ENCODE measurements around the gene EMID1.
"Not testable (repeated sequence)": the region's sequence is repeated elsewhere in the genome, so short reads cannot be mapped to it uniquely, and the experiment has no call there.

The EMID1 gene

DNA sequence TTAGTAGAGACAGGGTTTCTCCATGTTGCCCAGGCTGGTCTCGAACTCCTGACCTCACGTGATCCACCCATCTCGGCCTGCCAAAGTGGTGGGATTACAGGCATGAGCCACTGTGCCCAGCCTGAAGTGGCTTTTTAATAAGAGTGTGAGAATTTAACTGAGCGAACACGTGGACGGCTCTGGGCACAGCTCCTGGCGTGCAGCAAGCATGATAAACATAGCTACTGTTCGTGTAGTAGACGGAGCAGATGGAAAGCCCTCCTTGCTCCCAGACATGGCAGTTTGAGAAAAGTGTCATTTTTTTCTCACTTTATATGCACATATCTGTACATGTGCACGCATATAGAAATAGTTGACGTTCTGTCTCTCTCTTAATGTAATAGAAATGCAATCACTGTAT is 7.0 kb downstream of the EMID1 start:
- DNase-seq: no peak

DNA sequence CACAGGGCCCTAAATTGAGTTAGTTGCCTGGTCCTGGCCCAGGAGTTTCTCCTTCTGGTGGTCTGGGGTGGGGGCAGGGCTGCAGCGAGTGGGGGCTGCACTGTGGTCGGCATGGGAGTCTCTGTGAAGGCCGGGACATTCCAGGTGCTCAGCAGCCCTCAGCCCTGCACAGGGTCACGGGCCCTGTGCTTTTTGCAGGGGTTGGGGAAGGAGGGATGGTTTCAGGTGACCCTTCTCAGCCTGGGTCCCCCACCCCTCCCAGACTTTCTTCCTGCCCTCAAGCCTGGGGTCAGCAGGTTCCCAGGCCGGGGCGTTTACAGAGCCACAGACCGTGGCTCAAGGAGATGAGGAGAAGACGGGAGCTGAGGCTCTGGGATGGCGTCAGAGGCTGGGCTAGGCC is 7.8 kb downstream of the EMID1 start:
- DNase-seq: no peak

DNA sequence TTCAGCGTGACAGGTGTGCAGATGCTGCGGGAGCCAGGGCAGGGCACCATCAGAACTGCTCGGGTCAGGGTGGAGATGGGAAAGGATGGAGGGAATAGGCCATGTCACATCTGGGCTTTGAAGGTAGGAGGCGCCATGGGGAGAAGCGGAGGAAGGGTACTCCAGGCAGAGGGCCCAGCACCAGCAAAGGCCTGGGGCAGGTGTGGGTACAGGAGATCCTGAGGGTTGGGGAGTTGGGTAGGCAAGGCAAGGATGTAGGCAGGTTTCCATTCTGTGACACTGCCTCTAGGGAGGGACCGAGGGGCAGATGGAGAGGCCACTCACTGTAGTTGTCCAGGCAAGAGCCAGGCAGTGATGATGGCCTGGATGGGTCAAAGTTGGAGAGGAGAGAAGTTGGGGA is 8.5 kb downstream of the EMID1 start:
- DNase-seq: no peak

DNA sequence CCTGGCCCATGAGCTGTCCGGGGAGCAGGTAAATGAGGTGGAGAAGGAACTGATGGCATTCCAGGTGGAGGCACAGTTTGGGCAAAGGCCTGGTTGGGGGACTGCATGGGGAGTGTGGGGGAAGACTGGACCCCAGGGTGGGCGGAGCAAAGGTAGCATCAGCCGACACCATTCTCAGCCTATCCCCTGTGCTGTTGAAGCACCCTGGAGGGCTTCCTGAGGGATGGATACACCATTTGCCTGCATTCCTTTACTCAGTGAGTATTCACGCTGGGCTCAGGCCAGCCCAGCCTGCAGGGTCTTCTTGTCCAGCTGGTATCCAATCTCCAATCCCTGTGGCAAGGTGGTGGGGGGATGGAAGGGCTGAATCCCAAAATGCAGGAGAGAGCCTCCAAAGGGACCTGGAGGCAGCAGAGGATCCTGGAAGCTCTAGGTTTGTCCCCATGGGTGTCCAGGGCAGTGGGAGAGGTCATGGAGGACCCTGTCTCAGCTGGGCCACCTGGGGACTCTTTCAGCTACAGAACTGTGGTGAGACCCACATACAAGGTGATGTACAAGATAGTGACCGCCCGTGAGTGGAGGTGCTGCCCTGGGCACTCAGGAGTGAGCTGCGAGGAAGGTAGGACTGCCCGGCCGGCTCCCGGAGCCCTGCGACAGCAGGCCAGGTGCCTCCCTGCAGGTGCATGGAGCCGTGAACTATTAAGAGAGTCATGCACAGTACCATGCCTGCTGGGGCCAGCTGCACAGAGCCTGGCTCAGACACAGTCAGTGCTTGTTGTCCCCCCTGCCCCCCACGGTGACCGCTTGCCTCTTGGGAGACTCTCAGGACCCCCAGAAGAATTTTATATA is 9.5 kb downstream of the EMID1 start:
- no peak for DNase-seq

DNA sequence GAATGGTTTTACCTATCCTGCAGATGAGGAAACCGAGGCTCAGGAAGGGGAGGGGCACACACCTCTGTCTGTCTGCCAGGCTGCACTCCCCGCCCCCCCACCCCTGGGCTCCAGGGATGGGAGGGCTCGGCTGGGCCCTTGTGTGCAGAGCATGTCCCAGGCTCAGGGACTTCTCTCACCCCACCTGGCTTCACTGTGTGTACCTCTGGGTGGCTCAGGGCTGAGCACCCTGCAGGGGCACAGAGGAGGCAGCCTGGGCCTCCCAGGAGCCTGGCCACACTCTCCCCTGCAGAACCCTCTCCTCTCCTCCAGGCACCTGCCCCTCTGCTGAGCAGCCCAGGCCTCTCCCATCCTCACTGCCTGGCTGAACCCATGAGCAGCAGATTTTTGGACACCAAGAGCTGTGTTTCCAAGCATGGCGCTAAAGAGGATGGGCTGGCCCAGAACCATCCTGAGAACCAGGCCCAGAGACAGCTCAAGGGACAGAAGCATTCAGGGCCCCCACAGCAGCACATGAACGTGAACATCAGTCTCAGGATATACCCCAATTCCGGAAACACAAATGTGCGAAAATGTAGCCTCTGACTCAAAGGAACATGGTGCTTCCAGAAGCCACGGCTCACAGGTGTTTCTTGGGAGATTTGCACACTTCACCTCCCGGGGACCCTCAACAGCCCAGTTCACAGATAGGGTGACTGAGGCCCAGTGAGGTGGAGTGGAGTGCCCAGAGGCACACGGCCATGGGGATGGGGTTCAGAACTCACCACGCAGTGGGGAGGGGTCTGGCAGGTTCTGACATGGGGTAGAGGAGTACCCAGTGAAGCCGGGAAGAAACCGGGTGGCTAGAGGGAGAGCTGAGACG is 10.5 kb downstream of the EMID1 start:
- DNase-seq: no peak

DNA sequence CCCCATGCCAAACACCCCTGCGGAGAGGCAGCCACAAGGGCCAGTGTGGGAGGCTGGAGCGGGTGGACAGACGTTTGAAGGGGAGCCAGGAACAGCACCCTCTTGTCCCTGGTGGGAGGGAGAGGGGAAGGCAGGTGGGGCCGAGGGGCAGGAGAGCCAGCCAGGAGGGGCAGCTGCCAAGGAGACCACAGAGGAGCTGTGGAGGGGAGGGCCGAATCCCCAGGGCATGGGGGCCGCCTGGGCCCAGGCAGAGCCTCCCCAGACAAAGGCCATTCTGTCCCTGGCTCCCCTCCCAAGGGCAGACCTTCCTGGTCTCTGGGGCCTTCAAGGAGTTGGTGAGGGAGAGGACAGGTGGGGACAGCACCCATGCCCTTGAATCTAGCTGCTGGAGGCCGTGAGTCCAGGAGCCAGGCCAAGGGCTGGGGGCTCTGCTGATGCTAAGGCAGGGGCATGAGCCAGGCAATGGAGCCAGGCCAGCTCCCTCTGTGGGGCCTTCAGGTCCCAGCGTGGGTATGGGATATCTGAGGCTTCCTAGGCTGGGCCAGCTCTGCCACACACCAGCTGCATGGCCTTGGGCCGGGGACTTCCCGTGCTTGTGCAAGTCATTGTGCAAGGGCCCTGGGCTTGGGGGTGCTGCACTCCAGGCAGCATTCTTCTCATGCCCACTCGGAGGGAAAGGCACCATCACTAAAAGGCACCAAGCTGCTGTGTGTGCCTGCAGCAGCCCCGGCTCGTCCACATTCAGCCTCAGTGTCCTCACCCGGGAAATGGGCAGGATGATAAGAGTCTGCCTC is 11.4 kb downstream of the EMID1 start:
- DNase-seq: no peak

DNA sequence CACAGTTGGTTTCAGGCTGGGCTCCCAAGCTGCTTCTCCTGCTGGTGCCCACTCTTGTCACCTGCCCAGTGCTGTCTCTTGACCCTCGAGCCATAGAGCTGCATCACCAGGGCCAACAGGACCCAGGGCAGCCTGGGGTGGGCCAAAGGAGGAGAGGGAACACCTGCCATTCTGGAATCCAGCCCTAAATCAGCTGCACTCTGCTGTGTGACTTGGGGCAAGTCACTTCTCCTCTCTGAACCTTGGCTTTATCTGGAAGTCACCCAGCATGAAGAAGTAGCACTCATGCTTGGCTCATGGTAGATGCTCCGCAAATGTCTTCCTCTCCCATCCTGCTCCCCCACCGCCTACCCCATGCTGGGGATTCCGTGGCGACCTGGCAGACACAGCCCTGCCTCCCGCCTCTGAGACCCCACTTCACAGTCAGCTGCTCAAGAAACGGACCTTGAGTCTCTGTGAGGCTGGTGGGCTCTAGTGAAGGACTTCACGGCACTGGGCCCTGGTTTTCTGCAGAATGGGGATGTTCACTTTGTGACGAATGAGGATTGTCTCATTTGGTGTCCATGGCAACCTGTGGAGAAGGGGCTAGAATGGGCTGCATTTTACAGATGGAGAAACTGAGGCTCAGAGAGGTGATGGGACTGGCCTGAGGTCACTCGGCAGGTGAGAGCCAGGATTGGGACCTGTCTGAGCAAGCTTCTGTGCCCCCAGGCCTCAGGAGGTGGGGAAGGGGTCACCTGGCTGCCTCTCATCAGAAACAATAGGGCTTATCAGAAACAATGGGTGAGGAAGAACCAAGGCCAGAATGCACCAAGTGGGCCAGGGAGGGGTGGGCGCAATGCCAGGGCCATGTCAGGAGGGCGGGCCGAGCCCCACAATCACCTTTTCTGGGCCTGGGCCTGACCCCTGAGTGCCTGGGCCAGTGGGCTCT is 12.4 kb downstream of the EMID1 start:
- no peak for DNase-seq

DNA sequence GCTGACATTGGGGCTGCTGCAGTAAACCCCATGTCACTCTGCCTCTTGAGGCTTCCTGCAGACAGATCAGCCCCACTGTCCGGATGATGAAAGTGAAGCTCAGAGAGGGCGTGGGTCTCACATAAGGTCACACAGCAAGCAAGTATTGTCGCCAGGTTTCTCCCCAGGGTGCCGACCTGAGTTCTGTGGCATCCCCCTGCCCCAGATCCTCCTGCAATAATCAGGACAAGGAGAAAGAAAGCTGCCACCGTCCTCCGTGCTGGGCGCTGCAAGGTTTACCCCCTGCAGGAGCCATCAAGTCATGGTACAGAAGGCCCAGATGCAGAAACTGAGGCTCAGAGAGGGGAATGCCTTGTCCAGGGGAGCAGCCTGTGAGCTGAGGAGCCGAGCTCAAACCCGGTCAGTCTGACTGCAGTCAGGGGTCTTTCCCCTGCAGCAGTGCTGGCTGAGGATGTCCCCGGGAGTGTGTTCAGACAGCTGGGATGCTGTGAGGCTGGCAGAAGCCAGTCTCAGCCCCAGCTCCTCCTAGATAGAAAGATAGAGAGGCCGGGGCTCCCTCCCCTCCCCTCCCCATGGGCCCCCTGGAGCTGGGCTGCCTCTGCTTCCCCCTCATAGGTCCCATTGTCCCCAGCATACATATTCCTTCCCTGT is 13.2 kb downstream of the EMID1 start:
- DNase-seq: no peak

DNA sequence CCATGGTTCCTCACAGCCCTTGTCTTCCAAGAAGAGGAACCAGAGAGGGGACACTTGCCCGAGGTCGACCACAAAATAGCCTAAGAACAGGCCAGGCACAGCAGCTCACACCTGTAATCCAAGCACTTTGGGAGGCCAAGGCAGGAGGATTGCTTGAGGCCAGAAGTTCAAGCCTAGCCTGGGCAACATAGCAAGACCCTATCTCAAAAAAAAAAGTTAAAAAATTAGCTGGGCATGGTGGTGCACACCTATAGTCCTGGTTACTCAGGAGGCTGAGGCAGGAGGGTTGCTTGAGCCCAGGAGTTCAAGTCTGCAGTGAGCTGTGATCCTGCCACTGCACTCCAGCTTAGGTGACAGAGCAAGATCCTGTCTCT is 13.7 kb downstream of the EMID1 start:
- not testable (repeated sequence) for DNase-seq

DNA sequence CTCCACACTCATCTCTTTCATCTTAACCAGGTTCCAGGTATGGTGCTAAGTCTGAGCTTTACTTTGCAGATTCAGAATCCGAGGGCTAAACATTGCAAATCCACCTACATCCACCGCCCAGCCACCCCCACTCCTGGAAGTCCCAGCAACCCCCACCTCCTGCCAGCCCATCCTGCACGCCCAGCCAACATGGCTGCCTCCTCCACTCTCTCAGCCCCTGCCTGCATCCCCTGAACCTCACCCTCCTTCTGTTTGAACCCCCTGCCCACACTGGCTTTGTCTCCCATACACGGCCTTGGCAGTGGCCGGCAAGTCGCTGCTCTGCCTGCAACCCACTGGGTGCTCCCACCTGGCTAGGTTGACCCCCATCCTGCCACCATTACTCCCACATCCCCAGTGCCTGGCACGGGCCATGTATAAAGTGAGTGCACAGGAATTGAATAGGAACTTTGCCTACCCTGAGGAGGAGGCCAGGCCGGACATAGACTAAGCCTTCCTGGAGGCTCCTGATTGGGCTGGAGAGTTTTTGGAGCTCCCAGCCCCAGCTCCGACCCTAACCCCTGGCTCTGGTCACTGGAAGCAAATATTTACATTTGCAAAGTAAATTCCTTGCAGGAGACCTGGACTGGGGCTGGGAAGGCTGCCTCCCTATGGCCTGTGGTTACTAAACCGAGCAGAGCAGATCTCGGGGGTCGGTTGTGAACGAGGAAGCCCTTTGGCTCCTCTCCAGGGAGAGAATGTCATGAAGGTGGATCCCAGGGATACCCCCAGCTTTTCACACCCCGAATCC is 14.4 kb downstream of the EMID1 start:
- DNase-seq: no peak

DNA sequence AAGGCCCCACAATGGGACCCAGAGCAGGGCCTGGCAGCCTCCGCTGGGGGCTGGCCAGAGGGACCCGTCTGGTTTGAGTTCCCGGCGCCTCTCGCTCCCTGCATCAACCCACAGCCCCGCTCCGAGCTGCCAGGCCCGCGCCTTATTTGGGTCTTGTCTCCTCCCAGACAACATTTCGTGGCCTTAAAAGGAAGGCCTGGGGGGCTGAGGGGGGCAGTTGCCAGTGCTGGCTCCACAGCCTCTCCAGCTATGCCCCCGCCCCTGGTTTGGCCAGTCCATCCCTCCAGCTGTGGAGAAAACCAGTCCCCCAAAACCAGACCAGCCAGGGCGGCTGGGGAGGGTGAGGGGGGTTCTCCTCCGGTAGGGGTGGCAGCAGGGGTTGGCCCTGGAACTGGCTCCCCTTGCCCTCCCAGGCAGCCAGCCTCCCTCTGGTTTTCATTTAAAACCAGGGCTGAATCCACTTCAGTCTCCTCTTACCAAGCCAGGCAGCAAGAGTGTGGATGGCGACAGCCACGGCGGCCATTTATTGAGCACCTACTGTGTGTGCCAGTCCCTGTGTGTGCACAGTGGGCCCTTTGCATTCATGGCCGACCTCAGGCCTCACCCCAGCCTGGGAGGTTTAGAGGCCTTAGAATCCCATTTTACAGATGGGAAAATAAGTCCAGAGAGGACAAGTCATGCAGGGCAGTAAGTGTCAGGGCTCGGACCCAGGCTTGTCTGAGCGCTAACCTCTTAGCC is 18.6 kb downstream of the EMID1 start:
- DNase-seq: no peak

DNA sequence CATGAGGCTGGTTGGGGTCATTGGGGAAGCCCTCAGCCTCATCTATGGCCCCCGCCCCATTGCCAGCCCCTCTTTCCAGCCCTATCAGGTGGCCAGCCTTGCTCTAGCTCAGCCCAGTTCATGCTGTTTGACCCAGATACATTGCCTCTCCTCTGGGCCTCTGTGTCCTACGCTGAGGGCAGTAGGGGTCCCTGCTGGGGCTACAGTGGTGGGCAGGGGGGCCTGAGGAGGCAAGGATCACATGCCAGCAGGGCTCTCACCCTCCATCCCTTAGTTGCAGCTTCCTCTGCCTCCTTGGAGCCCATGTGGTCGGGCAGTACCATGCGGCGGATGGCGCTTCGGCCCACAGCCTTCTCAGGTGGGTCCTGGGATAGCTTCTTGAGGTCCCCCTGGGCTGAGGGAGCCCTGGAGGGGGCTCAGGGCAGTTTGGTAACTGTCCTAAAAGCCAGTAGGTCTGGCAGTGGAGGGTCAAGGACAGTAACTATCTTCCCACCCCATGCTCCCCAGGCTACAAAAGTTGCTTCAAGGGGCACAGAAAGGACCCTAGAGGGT is 19.2 kb downstream of the EMID1 start:
- DNase-seq: no peak

DNA sequence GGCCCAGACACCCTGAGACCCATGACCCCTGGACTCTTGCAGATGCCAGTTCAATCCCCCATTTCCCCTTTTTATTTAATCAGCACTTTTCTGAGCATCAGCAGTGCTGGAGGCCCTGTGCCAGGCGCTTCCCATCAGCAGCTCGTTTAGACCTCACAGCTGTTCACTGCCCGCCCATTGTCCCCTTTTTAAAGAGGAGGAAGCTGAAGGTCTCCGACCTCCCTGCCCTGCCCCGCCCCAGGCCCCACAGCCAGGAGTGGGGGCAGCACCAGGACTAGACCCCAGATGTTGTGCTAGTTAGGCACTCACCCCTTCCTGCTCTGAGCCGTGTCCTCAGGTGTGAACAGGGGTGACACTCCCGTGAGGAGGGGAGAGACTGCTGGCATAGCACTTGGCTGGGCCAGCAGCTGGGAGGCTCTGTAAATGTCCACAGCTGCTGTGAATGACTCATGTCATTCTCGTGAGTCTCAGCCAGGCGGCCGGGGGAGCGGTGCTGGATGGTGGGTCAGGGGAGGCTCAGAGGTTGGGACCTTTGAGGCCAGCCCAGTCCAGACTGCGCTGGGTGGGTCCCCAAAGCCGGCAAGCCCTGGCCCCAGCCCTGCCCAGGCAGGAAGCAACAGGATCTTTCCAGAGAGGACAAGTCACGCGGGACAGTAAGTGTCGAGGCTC is 19.9 kb downstream of the EMID1 start:
- no peak for DNase-seq

DNA sequence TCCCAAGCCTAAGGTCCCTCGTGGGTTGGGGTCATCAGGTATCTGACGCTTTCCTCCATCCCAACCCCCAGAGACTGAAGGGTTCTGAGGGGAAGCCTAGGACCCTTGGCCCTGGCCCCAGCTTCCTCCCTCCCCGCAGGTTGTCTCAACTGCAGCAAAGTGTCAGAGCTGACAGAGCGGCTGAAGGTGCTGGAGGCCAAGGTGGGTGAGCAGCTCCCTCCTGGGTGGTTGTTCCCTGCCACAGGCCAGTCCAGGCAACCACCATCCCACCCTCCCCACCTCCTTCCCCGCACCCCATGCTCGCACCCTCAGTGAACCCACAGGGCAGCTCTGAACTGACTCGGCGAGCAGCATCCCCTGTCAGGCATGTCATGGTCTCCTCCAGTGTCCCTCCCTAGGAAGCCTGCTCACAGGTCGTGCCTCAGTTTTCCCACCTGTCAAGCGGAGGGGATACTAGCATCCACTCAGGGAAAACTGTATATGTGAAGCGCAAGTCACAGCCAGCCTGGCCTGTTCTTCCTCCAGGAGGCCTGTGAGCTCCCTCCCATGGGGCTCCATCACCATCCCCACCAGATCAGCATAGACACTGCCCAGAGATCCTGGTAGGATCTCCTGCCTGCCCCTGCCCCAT is 20.8 kb downstream of the EMID1 start:
- no peak for DNase-seq

DNA sequence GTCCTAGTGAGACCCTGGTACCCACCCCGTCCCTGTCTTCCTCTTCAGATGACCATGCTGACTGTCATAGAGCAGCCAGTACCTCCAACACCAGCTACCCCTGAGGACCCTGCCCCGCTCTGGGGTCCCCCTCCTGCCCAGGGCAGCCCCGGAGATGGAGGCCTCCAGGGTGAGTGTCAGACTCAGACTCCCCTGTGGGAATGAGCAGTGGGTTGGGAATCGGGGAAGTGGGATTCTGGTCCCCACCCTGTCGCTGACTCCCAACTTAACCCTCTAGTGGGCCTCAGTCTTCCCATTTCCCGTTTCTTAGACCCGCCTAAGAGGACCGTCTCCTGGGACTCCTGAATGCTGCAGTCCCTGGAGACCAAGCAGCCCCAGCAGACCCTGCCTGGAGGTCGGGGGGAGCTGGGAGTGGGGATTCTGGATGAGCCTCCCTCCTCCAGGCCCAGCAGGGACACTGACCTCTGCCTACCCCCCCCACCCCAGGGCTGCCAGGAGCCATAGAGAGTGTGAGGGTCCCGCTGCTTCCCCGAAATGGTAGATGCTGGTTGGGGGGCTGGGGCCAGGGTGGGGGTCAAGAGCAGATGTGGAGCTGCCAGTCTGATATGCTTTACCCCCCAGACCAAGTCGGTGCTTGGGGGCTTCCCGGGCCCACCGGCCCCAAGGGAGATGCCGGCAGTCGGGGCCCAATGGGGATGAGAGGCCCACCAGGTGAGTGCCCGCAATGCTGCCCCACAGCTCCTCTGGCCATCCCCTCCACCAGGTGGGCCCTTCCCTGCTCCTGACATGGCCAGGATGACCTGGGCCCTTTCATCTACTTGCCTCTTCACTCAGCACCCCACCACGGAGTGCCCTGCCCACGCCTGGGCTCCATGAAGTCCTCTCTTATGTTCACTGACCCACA is 25.5 kb downstream of the EMID1 start:
- no peak for DNase-seq

DNA sequence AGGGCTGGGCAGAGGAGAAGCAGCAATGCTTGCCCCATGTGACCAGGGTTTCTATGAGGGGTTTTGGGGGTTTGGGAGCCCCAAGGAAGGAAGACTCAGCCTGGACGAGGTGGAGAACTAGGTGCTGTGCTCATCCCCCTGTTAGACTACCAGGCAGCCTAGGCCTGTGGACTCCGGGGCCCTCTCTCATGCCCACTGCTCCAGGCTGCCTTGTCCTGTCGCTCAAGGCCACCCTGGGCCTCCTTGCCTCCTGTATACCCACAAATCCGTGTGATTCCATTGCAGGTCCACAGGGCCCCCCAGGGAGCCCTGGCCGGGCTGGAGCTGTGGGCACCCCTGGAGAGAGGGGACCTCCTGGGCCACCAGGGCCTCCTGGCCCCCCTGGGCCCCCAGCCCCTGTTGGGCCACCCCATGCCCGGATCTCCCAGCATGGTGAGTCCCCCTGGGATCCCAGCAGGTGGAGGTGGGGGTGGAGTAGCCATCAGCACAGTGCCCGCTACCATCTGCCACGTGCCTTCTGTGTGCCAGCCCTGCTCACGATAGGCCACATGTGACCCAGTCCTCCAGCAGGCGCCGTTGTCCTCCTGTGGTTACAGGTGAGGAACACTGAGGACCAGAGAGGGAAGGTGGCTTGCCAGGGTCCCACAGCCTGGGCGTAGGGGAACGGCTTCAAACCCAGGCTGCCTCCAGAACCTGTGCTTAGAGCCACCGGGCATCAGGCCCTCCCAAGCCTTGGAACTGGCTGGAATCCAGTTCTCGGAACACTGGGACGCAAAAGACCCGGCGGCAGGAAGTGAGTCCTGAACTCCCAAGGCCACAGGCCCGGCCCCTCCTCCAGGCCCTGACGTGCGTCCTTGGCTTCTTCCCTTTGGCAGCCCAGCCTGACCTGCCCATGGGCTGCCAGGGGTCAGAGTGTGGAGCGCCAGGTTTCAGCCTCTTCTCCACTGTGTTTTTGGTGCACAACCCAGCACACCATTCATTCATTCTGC is 26.6 kb downstream of the EMID1 start:
- no peak for DNase-seq

Data from NCI-H2171 (cell line).